ENCODE data around the gene GSK3B.
"Not testable (repeated sequence)": the region's sequence is repeated elsewhere in the genome, so short reads cannot be mapped to it uniquely, and the experiment has no call there.

GSK3B gene

GRCh38 chr3:120052225-120052624 lies 42.0 kb downstream of the GSK3B start:
- no peak for DNase-seq

- DNase-seq = not testable (repeated sequence)
These were observed 42.7 kb downstream of the GSK3B start for GRCh38 chr3:120051570-120051969.

- DNase-seq = no peak
These were observed 44.2 kb downstream of the GSK3B start for GRCh38 chr3:120049881-120050539.

- no peak for DNase-seq
These were observed 45.2 kb downstream of the GSK3B start for GRCh38 chr3:120049072-120049471.

- DNase-seq = no peak
These were observed 45.7 kb downstream of the GSK3B start for GRCh38 chr3:120048355-120049041.

- no peak for DNase-seq
These were observed 46.6 kb downstream of the GSK3B start for GRCh38 chr3:120047686-120048085.

- no peak for DNase-seq
These were observed 53.4 kb downstream of the GSK3B start for GRCh38 chr3:120040813-120041377.

- no peak for DNase-seq
These were observed 54.3 kb downstream of the GSK3B start for GRCh38 chr3:120039642-120040610.

GRCh38 chr3:120033596-120033995 lies 60.7 kb downstream of the GSK3B start:
- DNase-seq = no peak

GRCh38 chr3:120031561-120031960 lies 62.7 kb downstream of the GSK3B start:
- DNase-seq = no peak

- DNase-seq = no peak
These were observed 64.5 kb downstream of the GSK3B start for GRCh38 chr3:120029749-120030148.

GRCh38 chr3:120028271-120029047 lies 65.8 kb downstream of the GSK3B start:
- no peak for DNase-seq

- DNase-seq = no peak
These were observed 67.0 kb downstream of the GSK3B start for GRCh38 chr3:120027226-120027625.

GRCh38 chr3:120025520-120025919 lies 68.7 kb downstream of the GSK3B start:
- DNase-seq = no peak

- DNase-seq = no peak
These were observed 70.1 kb downstream of the GSK3B start for GRCh38 chr3:120024103-120024502.

- DNase-seq = no peak
These were observed 71.5 kb downstream of the GSK3B start for GRCh38 chr3:120022729-120023128.

- no peak for DNase-seq
These were observed 72.7 kb downstream of the GSK3B start for GRCh38 chr3:120021523-120021922.

GRCh38 chr3:120018299-120018698 lies 75.9 kb downstream of the GSK3B start:
- DNase-seq = no peak

GRCh38 chr3:120017692-120018091 lies 76.6 kb downstream of the GSK3B start:
- no peak for DNase-seq

- DNase-seq = no peak
These were observed 80.8 kb downstream of the GSK3B start for GRCh38 chr3:120013481-120013880.

GRCh38 chr3:120005741-120006140 lies 88.5 kb downstream of the GSK3B start:
- not testable (repeated sequence) for DNase-seq

- not testable (repeated sequence) for DNase-seq
These were observed 90.2 kb downstream of the GSK3B start for GRCh38 chr3:120004008-120004498.

Measured in GOT3 (cell line).